BE2C (cell line): Measurements from ENCODE around the gene RANBP1.

Experiments
- DNase-seq: peaks from one replicate; pipeline ENCODE4 v3.0.0-alpha.2; 2020
- H3K27me3 ChIP-seq: fragments of 250-450 bp; sonication (Bioruptor Pico); 2 replicates; pipeline ENCODE4 v1.5.1; 2020; ENCODE audit warnings: mild to moderate bottlenecking
- H3K36me3 ChIP-seq: fragments of 250-450 bp; sonication (Bioruptor Pico); 2 replicates; pipeline ENCODE4 v1.5.1; 2020; ENCODE audit warnings: mild to moderate bottlenecking
- H3K4me1 ChIP-seq: fragments of 250-450 bp; sonication (Bioruptor Pico); 2 replicates; pipeline ENCODE4 v1.5.1; 2020
- H3K4me3 ChIP-seq: 2 replicates; pipeline ENCODE4 v1.5.1; 2011; ENCODE audit warnings: low read depth, low read length
- H3K9me3 ChIP-seq: fragments of 250-450 bp; sonication (Bioruptor Pico); 2 replicates; pipeline ENCODE4 v1.5.1; 2020
- CTCF ChIP-seq: IDR thresholded peaks from 2 replicates; pipeline ENCODE4 v1.5.1; 2012; ENCODE audit warnings: mild to moderate bottlenecking, low read depth, low read length

The RANBP1 gene

DNA sequence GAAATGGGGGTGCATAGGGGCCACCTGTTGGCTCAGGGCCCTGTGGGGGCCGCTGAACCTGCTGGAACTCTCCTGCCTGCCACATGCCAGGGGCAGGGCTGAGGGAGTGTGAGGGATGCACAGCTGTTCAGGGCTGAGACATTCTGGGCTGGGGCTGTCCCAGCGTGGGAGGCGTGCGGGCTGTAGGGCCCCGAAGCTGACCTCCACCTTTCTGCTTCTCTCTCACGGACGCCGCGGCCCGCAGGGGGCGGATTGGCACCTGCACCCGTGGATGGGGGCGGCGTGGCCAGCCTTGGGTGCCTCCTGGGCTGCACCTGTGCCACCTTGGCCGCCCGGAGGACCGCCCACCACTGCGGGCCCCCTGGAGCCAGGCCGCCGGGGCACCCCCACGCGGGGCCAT is 30.9 kb downstream of the RANBP1 start:
- peaks cover 12% of the 10 kb centered on the region for H3K36me3 ChIP-seq
- H3K4me3 ChIP-seq = no peak overlapping the region
- TF ChIP-seq CTCF = no peak
- H3K27me3 ChIP-seq = no peaks in the 10 kb centered on the region
- no peaks in the 10 kb centered on the region; the same call in 1 of the 2 replicates for H3K4me1 ChIP-seq
- no peak for DNase-seq
- H3K9me3 ChIP-seq = no peaks in the 10 kb centered on the region

DNA sequence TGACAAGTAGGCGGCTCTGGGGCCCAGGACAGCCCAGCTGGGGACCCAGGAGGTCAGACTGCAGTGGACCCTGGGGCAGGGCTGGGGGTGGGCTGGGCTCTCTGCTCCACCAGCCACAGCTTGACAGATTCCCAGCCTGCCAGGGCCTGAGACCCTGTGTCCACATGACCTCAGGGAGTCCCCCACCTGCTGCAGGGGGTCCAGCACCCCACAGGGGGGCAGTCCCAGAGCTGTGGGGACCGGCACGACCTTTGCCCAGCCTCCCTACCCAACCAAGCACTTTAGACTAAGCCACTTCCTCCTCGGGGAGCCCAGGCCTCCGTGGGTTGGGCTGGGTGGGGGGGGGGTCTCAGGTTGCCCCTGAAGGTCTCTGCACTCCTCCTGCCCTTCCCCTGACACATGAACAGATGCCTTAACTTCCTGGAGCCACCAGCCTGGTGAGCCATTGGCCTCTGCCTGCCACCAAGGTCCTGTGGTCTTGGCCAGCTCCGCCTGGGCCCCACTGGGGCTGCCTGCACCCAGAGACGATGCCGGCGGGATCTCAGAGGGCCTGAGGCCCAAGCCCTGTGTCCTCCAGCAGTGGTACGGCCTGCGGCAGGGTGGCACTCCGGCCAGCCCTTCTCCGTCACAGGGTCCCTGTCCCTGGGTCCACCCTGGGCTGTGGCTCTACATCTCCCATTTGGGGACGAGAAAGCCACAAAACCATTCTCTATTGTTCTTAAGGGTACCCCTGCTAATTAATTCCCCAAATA is 31.5 kb downstream of the RANBP1 start:
- Histone ChIP-seq H3K9me3 (no peaks in the 10 kb centered on the region), H3K27me3 (no peaks in the 10 kb centered on the region), H3K4me1 (no peaks in the 10 kb centered on the region; the same call in 1 of the 2 replicates), H3K36me3 (peaks cover 12% of the 10 kb centered on the region), H3K4me3 (no peak overlapping the region)
- no peak for DNase-seq
- no peak for TF ChIP-seq CTCF

GRCh38 chr22:20148414-20148813 is 32.5 kb downstream of the RANBP1 start:
- Histone ChIP-seq H3K27me3 (no peaks in the 10 kb centered on the region), H3K36me3 (peaks cover 9% of the 10 kb centered on the region), H3K9me3 (no peaks in the 10 kb centered on the region), H3K4me1 (no peaks in the 10 kb centered on the region; the same call in 1 of the 2 replicates), H3K4me3 (no peak overlapping the region)
- no peak for DNase-seq
- no peak for TF ChIP-seq CTCF

GRCh38 chr22:20149257-20150250 is 33.6 kb downstream of the RANBP1 start:
- Histone ChIP-seq H3K9me3 (no peaks in the 10 kb centered on the region), H3K4me1 (peaks cover 4% of the 10 kb centered on the region; the same call in 1 of the 2 replicates), H3K36me3 (peaks cover 9% of the 10 kb centered on the region), H3K27me3 (no peaks in the 10 kb centered on the region), H3K4me3 (no peak overlapping the region)
- no peak for DNase-seq
- TF ChIP-seq CTCF = no peak

- DNase-seq = no peak
- Histone ChIP-seq H3K36me3 (peaks cover 2% of the 10 kb centered on the region), H3K4me1 (peaks cover 6% of the 10 kb centered on the region), H3K27me3 (no peaks in the 10 kb centered on the region), H3K4me3 (no peak within 1 kb of the TSS), H3K9me3 (no peaks in the 10 kb centered on the region)
- TF ChIP-seq CTCF = no peak
Observed at GRCh38 chr22:20150381-20151275, 34.7 kb downstream of the RANBP1 start, which contains the start of gene CCDC188. Gene CCDC188 (minus strand): TSS chr22:20151055. CDS start chr22:20150986, 69 bp downstream.
